NCI-H460 (cell line): ENCODE results near the gene CISD3. TPM values are rescaled to one million over a fixed set of nuclear protein-coding genes. Genes with fewer than 3 reads are reported as not detected.
"Not testable (repeated sequence)": the region's sequence is repeated elsewhere in the genome, so short reads cannot be mapped to it uniquely, and the experiment has no call there.

Source experiments
- DNase-seq: peaks from one replicate; pipeline ENCODE4 v3.0.0-alpha.2; 2016; ENCODE audit warnings: low read depth; ENCODE audit errors: extremely low read depth
- total RNA-seq: library from RNA; depleted of rRNA; stranded (reverse); fragments of >200 nt; shearing (Covaris generic); gene quantifications from 2 replicates; pipeline ENCODE4 v1.2.3, GENCODE V29; 2014

The CISD3 gene
- total RNA-seq, 1 experiment from 2014 or later = 11.2 TPM

GRCh38 chr17:38725066-38725465 is 5.1 kb upstream of the CISD3 start:
- DNase-seq = no peak

GRCh38 chr17:38726145-38726544 is 4.0 kb upstream of the CISD3 start:
- not testable (repeated sequence) for DNase-seq

GRCh38 chr17:38727736-38728135 is 2.4 kb upstream of the CISD3 start:
- no peak for DNase-seq

- no peak for DNase-seq
Measured at GRCh38 chr17:38728290-38728831, 1.8 kb upstream of the CISD3 start.

- DNase-seq = no peak
Measured at GRCh38 chr17:38729368-38729885, 714 bp upstream of the CISD3 start.

GRCh38 chr17:38730526-38731379 is 612 bp downstream of the CISD3 start:
- DNase-seq = no peak

- no peak for DNase-seq
Measured at GRCh38 chr17:38731526-38732294, 1.6 kb downstream of the CISD3 start.

GRCh38 chr17:38732376-38733281 is 2.5 kb downstream of the CISD3 start:
- no peak for DNase-seq

- no peak for DNase-seq
Measured at GRCh38 chr17:38733282-38733981, 3.3 kb downstream of the CISD3 start.

GRCh38 chr17:38733982-38734973 is 4.1 kb downstream of the CISD3 start:
- no peak for DNase-seq

GRCh38 chr17:38735161-38735997 is 5.2 kb downstream of the CISD3 start:
- DNase-seq = no peak

GRCh38 chr17:38738007-38738662 is 8.0 kb downstream of the CISD3 start:
- no peak for DNase-seq

GRCh38 chr17:38738686-38739085 is 8.5 kb downstream of the CISD3 start:
- no peak for DNase-seq

- no peak for DNase-seq
Measured at GRCh38 chr17:38739305-38739704, 9.2 kb downstream of the CISD3 start.

- no peak for DNase-seq
Measured at GRCh38 chr17:38740044-38740443, 9.9 kb downstream of the CISD3 start.

GRCh38 chr17:38740806-38741205 is 10.7 kb downstream of the CISD3 start:
- DNase-seq = no peak

- DNase-seq = no peak
Measured at GRCh38 chr17:38741461-38741860, 11.3 kb downstream of the CISD3 start.
